Measurements from ENCODE around the gene PHLPP2.

PHLPP2 gene

DNA sequence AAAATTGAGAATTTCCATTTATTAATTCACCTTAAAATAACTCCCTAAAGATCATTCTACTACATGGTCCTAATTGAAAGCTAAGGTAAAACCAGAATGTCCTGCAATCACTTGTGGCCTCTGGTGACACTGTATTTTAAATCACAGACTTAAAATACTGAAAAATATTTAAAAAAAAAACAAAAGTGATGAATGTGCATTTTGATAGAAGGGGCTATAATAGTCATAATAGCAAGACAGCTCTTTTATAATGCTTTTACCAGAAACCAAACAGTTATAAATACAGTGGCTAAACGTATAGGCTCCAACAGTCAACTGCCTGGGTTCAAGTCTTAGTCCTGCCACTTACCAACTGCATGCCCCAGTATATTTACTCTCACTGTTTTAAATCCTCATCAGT, 21.2 kb downstream of the PHLPP2 start (continued):
- TF ChIP-seq, protein P1, sequence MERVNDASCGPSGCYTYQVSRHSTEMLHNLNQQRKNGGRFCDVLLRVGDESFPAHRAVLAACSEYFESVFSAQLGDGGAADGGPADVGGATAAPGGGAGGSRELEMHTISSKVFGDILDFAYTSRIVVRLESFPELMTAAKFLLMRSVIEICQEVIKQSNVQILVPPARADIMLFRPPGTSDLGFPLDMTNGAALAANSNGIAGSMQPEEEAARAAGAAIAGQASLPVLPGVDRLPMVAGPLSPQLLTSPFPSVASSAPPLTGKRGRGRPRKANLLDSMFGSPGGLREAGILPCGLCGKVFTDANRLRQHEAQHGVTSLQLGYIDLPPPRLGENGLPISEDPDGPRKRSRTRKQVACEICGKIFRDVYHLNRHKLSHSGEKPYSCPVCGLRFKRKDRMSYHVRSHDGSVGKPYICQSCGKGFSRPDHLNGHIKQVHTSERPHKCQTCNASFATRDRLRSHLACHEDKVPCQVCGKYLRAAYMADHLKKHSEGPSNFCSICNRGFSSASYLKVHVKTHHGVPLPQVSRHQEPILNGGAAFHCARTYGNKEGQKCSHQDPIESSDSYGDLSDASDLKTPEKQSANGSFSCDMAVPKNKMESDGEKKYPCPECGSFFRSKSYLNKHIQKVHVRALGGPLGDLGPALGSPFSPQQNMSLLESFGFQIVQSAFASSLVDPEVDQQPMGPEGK (CRISPR knock-in tag; IDR thresholded peaks at IDR 0.05; ENCODE audit: borderline replicate concordance): no peak
- no peak for TF ChIP-seq BACH2 (CRISPR knock-in tag; IDR thresholded peaks at IDR 0.05; ENCODE audit: borderline replicate concordance)
- TF ChIP-seq SNAI2 (CRISPR knock-in tag; IDR thresholded peaks at IDR 0.05): no peak
- no peak for TF ChIP-seq TOX (CRISPR knock-in tag; IDR thresholded peaks at IDR 0.05; ENCODE audit: borderline replicate concordance)
- no peak for TF ChIP-seq ZNF8 (CRISPR knock-in tag; IDR thresholded peaks at IDR 0.05)
- no peak for TF ChIP-seq ZFP3 (CRISPR knock-in tag; IDR thresholded peaks at IDR 0.05)

DNA sequence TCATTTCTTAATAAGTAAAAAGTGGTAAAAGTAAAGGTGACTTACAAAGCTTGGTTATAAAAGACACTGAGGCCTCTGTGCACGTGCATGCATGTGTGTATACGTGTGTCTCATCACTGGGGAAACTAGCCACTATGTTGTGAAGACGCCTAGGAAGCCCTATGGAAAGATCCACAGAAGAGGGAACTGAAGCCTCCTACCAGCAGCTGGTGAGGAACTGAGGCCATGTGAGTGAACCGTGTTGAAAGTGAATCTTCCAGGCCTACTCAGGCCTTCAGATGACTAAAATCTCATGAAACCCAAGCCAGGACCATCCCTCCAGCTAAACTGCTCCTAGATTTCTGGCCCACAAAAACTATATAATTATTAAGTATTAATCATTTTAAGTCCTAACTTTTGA, 23.7 kb downstream of the PHLPP2 start:
- no peak for ATAC-seq
- TF ChIP-seq, protein P2, sequence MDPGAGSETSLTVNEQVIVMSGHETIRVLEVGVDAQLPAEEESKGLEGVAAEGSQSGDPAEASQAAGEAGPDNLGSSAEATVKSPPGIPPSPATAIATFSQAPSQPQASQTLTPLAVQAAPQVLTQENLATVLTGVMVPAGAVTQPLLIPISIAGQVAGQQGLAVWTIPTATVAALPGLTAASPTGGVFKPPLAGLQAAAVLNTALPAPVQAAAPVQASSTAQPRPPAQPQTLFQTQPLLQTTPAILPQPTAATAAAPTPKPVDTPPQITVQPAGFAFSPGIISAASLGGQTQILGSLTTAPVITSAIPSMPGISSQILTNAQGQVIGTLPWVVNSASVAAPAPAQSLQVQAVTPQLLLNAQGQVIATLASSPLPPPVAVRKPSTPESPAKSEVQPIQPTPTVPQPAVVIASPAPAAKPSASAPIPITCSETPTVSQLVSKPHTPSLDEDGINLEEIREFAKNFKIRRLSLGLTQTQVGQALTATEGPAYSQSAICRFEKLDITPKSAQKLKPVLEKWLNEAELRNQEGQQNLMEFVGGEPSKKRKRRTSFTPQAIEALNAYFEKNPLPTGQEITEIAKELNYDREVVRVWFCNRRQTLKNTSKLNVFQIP (CRISPR knock-in tag; IDR thresholded peaks at IDR 0.05; ENCODE audit: borderline replicate concordance, low read depth): no peak
- TF ChIP-seq, protein P1 (CRISPR knock-in tag; IDR thresholded peaks at IDR 0.05; ENCODE audit: borderline replicate concordance): no peak
- TF ChIP-seq RARB (CRISPR knock-in tag; IDR thresholded peaks at IDR 0.05): no peak
- TF ChIP-seq, protein P3, sequence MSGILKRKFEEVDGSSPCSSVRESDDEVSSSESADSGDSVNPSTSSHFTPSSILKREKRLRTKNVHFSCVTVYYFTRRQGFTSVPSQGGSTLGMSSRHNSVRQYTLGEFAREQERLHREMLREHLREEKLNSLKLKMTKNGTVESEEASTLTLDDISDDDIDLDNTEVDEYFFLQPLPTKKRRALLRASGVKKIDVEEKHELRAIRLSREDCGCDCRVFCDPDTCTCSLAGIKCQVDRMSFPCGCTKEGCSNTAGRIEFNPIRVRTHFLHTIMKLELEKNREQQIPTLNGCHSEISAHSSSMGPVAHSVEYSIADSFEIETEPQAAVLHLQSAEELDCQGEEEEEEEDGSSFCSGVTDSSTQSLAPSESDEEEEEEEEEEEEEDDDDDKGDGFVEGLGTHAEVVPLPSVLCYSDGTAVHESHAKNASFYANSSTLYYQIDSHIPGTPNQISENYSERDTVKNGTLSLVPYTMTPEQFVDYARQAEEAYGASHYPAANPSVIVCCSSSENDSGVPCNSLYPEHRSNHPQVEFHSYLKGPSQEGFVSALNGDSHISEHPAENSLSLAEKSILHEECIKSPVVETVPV (CRISPR knock-in tag; IDR thresholded peaks at IDR 0.05): no peak
- no peak for TF ChIP-seq ZNF70 (CRISPR knock-in tag; IDR thresholded peaks at IDR 0.05)
- TF ChIP-seq, protein P4, sequence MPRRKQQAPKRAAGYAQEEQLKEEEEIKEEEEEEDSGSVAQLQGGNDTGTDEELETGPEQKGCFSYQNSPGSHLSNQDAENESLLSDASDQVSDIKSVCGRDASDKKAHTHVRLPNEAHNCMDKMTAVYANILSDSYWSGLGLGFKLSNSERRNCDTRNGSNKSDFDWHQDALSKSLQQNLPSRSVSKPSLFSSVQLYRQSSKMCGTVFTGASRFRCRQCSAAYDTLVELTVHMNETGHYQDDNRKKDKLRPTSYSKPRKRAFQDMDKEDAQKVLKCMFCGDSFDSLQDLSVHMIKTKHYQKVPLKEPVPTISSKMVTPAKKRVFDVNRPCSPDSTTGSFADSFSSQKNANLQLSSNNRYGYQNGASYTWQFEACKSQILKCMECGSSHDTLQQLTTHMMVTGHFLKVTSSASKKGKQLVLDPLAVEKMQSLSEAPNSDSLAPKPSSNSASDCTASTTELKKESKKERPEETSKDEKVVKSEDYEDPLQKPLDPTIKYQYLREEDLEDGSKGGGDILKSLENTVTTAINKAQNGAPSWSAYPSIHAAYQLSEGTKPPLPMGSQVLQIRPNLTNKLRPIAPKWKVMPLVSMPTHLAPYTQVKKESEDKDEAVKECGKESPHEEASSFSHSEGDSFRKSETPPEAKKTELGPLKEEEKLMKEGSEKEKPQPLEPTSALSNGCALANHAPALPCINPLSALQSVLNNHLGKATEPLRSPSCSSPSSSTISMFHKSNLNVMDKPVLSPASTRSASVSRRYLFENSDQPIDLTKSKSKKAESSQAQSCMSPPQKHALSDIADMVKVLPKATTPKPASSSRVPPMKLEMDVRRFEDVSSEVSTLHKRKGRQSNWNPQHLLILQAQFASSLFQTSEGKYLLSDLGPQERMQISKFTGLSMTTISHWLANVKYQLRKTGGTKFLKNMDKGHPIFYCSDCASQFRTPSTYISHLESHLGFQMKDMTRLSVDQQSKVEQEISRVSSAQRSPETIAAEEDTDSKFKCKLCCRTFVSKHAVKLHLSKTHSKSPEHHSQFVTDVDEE (CRISPR knock-in tag; IDR thresholded peaks at IDR 0.05): no peak
- no peak for TF ChIP-seq CSDC2 (CRISPR knock-in tag; IDR thresholded peaks at IDR 0.05)
- no peak for TF ChIP-seq ZFP3 (CRISPR knock-in tag; IDR thresholded peaks at IDR 0.05)
- TF ChIP-seq, protein P5, sequence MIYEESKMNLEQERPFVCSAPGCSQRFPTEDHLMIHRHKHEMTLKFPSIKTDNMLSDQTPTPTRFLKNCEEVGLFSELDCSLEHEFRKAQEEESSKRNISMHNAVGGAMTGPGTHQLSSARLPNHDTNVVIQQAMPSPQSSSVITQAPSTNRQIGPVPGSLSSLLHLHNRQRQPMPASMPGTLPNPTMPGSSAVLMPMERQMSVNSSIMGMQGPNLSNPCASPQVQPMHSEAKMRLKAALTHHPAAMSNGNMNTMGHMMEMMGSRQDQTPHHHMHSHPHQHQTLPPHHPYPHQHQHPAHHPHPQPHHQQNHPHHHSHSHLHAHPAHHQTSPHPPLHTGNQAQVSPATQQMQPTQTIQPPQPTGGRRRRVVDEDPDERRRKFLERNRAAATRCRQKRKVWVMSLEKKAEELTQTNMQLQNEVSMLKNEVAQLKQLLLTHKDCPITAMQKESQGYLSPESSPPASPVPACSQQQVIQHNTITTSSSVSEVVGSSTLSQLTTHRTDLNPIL (CRISPR knock-in tag; IDR thresholded peaks at IDR 0.05; ENCODE audit: low read depth): no peak
- TF ChIP-seq ZFP30 (CRISPR knock-in tag; IDR thresholded peaks at IDR 0.05): no peak
- no peak for TF ChIP-seq ESRRG (CRISPR knock-in tag; IDR thresholded peaks at IDR 0.05)
- no peak for TF ChIP-seq PPARA (CRISPR knock-in tag; IDR thresholded peaks at IDR 0.05; ENCODE audit: borderline replicate concordance)
- TF ChIP-seq GLIS3 (CRISPR knock-in tag; IDR thresholded peaks at IDR 0.05): no peak
- TF ChIP-seq ZNF565 (CRISPR knock-in tag; conservative IDR thresholded peaks at IDR 0.05; ENCODE audit: low read depth): no peak
- no peak for TF ChIP-seq ISL1 (CRISPR knock-in tag; IDR thresholded peaks at IDR 0.05)

DNA sequence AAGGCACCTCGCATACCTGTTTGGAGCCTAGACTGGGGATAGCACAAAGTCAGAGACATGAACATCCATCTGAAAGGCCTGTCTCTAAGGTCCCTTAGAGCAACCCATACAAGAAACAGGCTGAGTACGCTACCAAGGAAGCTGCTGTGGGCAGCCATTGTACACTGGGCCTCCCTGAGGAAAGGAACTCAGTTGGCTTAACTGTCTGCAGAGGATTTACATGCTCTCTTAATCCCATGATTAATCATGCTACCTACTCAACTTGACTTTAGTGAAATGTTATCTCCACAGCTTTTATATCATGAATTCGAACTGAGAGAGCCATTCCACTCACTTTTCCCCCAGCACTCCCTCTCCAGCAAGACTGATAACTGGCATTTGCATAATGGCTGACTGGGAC, 26.0 kb downstream of the PHLPP2 start:
- ATAC-seq: no peak
- TF ChIP-seq ESRRG (CRISPR knock-in tag; IDR thresholded peaks at IDR 0.05) (no peak), ZFP30 (CRISPR knock-in tag; IDR thresholded peaks at IDR 0.05) (no peak), ZFP3 (CRISPR knock-in tag; IDR thresholded peaks at IDR 0.05) (no peak), ZNF8 (CRISPR knock-in tag; IDR thresholded peaks at IDR 0.05) (no peak), TCF4 (CRISPR knock-in tag; IDR thresholded peaks at IDR 0.05; ENCODE audit: borderline replicate concordance) (no peak), SNAI2 (CRISPR knock-in tag; IDR thresholded peaks at IDR 0.05) (no peak), CSDC2 (CRISPR knock-in tag; IDR thresholded peaks at IDR 0.05) (no peak), PPARA (CRISPR knock-in tag; IDR thresholded peaks at IDR 0.05; ENCODE audit: borderline replicate concordance) (no peak), ISL1 (CRISPR knock-in tag; IDR thresholded peaks at IDR 0.05) (no peak), ZNF565 (CRISPR knock-in tag; conservative IDR thresholded peaks at IDR 0.05; ENCODE audit: low read depth) (no peak), GLIS3 (CRISPR knock-in tag; IDR thresholded peaks at IDR 0.05) (no peak), RARB (CRISPR knock-in tag; IDR thresholded peaks at IDR 0.05) (no peak)
- TF ChIP-seq, protein P5 (CRISPR knock-in tag; IDR thresholded peaks at IDR 0.05; ENCODE audit: low read depth): no peak
- TF ChIP-seq, protein P3 (CRISPR knock-in tag; IDR thresholded peaks at IDR 0.05): no peak
